SK-N-SH (cell line): Measurements from ENCODE around the gene LRCH3. TPM values are rescaled to one million over a fixed set of nuclear protein-coding genes. Genes with fewer than 3 reads are reported as not detected.

Source experiments
- CTCF ChIA-PET: fragments of 300-600, 350-600 bp; formaldehyde crosslinking; extraction: SDS; loops from one replicate; lab custom pipeline; 2021; lab: Yijun Ruan, JAX
- POLR2A ChIA-PET: fragments of 350-600 bp; sonication (Branson Sonifier 250); formaldehyde crosslinking; extraction: SDS; loops from one replicate; lab custom pipeline; 2020; ENCODE audit warnings: antibody characterized with exemption, inconsistent platforms; lab: Yijun Ruan, JAX
- DNase-seq: peaks from one replicate; pipeline ENCODE4 v3.0.0; 2012
- H2AFZ ChIP-seq: fragments of 200-600 bp; sonication (generic); 2 replicates; pipeline ENCODE4 v1.8.1; 2016; ENCODE audit warnings: antibody characterized with exemption, mild to moderate bottlenecking, low read depth
- H3F3A ChIP-seq: fragments of 200-600 bp; sonication (generic); replicated peaks from 2 replicates; pipeline ENCODE3; 2016; ENCODE audit warnings: antibody characterized with exemption, mild to moderate bottlenecking; ENCODE audit not compliant: insufficient read depth
- H3K27ac ChIP-seq, 2 experiments: fragments of 200-500 bp in 1 of 2; fragments of 200-600 bp in 1 of 2; sonication (Bioruptor generic) in 1 of 2; sonication (generic), shearing (Covaris generic) in 1 of 2; 2 replicates each; pipeline versions ENCODE4 v1.5.1 to v1.6.1; 2014 to 2016; ENCODE audit warnings: low read depth in 2 of 2, inconsistent platforms in 1 of 2, low read length in 1 of 2, mild to moderate bottlenecking in 1 of 2, mixed read lengths in 1 of 2
- H3K27me3 ChIP-seq: fragments of 200-600 bp; sonication (generic), shearing (Covaris generic); 2 replicates; pipeline ENCODE4 v1.6.1; 2016; ENCODE audit warnings: mixed run types; ENCODE audit not compliant: insufficient read depth
- H3K36me3 ChIP-seq, 2 experiments: fragments of 200-500 bp in 1 of 2; fragments of 200-600 bp in 1 of 2; sonication (Bioruptor generic) in 1 of 2; sonication (generic) in 1 of 2; replicated peaks in 1 of 2; 2 replicates each; pipeline versions ENCODE3 to v1.5.1; 2014 to 2016; ENCODE audit warnings: low read length in 1 of 2, mild to moderate bottlenecking in 1 of 2; ENCODE audit not compliant: insufficient read depth in 2 of 2, control insufficient read depth in 1 of 2
- H3K4me1 ChIP-seq, 2 experiments: fragments of 200-500 bp in 1 of 2; fragments of 200-600 bp in 1 of 2; sonication (Bioruptor generic) in 1 of 2; sonication (generic), shearing (Covaris generic) in 1 of 2; 2 replicates each; pipeline versions ENCODE4 v1.5.1 to v1.6.1; 2014 to 2016; ENCODE audit warnings: low read depth in 1 of 2, low read length in 1 of 2, mixed run types in 1 of 2; ENCODE audit not compliant: insufficient read depth in 2 of 2, control insufficient read depth in 1 of 2
- H3K4me2 ChIP-seq: fragments of 200-600 bp; sonication (generic), shearing (Covaris generic); 2 replicates; pipeline ENCODE4 v1.6.1; 2017; ENCODE audit warnings: mixed run types
- H3K4me3 ChIP-seq, 2 experiments: fragments of 200-500 bp in 1 of 2; fragments of 200-600 bp in 1 of 2; sonication (Bioruptor generic) in 1 of 2; sonication (generic), shearing (Covaris generic) in 1 of 2; 2 replicates each; pipeline versions ENCODE4 v1.5.1 to v1.8.1; 2014 to 2016; ENCODE audit warnings: low read depth in 2 of 2, inconsistent platforms in 1 of 2, low read length in 1 of 2, mild to moderate bottlenecking in 1 of 2, mixed read lengths in 1 of 2, moderate library complexity in 1 of 2
- H3K79me2 ChIP-seq: fragments of 200-600 bp; sonication (generic); 2 replicates; pipeline ENCODE4 v1.8.1; 2017; ENCODE audit warnings: mild to moderate bottlenecking; ENCODE audit not compliant: insufficient read depth
- H3K9ac ChIP-seq: fragments of 200-600 bp; sonication (generic); 2 replicates; pipeline ENCODE4 v1.6.1; 2017; ENCODE audit warnings: mixed run types
- H3K9me2 ChIP-seq: fragments of 200-600 bp; sonication (generic); 2 replicates; pipeline ENCODE4 v1.6.1; 2017; ENCODE audit warnings: mixed run types
- H3K9me3 ChIP-seq: fragments of 200-600 bp; sonication (generic); 2 replicates; pipeline ENCODE4 v1.6.1; 2017; ENCODE audit warnings: mixed run types, mild to moderate bottlenecking, moderate library complexity
- H4K20me1 ChIP-seq: fragments of 200-600 bp; sonication (generic); 2 replicates; pipeline ENCODE4 v1.6.1; 2017; ENCODE audit warnings: mild to moderate bottlenecking, mixed run types; ENCODE audit not compliant: insufficient read depth
- CHD2 ChIP-seq: fragments of 150-350 bp; IDR thresholded peaks from 2 replicates; pipeline ENCODE4 v1.6.1; 2018; ENCODE audit warnings: low read length; ENCODE audit not compliant: partially characterized antibody
- ELF1 ChIP-seq: IDR thresholded peaks from 2 replicates; pipeline ENCODE4 v1.4.0; 2012
- EZH2phosphoT487 ChIP-seq: fragments of 200-600 bp; sonication (generic); IDR thresholded peaks from 2 replicates; pipeline ENCODE4 v1.6.1; 2017; ENCODE audit warnings: low read depth, mixed run types, mild to moderate bottlenecking, antibody characterized with exemption, moderate library complexity, borderline replicate concordance
- FOSL2 ChIP-seq: IDR thresholded peaks from 2 replicates; pipeline ENCODE4 v1.4.0; 2012; ENCODE audit warnings: low read depth, mild to moderate bottlenecking, moderate library complexity, borderline replicate concordance
- GATA2 ChIP-seq: sonication (generic); formaldehyde crosslinking; IDR thresholded peaks from 2 replicates; pipeline ENCODE4 v1.5.0; 2020; ENCODE audit warnings: mild to moderate bottlenecking, missing genetic modification reagents
- IRF3 ChIP-seq: fragments of 150-350 bp; IDR thresholded peaks from 2 replicates; pipeline ENCODE4 v1.6.1; 2016; ENCODE audit warnings: mild to moderate bottlenecking, low read depth, low read length
- JUND ChIP-seq: IDR thresholded peaks from 2 replicates; pipeline ENCODE4 v1.4.0; 2012
- RCOR1 ChIP-seq: fragments of 150-350 bp; IDR thresholded peaks from 2 replicates; pipeline ENCODE4 v1.6.1; 2017; ENCODE audit warnings: antibody characterized with exemption, low read length
- SIN3A ChIP-seq: IDR thresholded peaks from 2 replicates; pipeline ENCODE4 v1.6.1; 2012; ENCODE audit warnings: low read depth, mild to moderate bottlenecking, low read length, moderate library complexity, borderline replicate concordance
- TAF1 ChIP-seq: IDR thresholded peaks from 2 replicates; pipeline ENCODE4 v1.6.1; 2012; ENCODE audit warnings: low read depth, mild to moderate bottlenecking, low read length, moderate library complexity, borderline replicate concordance
- WGBS: methylation state at CpG from one replicate; pipeline ENCODE4 v1.1.6; 2017; ENCODE audit warnings: low lambda C conversion rate; 5-methylcytosine and 5-hydroxymethylcytosine counted together
- polyA plus RNA-seq, 3 experiments: library from polyadenylated mRNA; depleted of rRNA; stranded (reverse); fragments of >200 nt; gene quantifications; 2 replicates each; pipeline ENCODE4 v1.2.3, GENCODE V29; 2012
- TF ChIP-seq, protein P1 (sequence below): fragments of 150-350 bp; IDR thresholded peaks from 2 replicates; pipeline ENCODE4 v1.6.1; 2017; ENCODE audit warnings: antibody characterized with exemption, low read length, low read depth, borderline replicate concordance
- TF ChIP-seq, protein P2 (sequence below): IDR thresholded peaks from 2 replicates; pipeline ENCODE4 v1.4.0; 2012; ENCODE audit warnings: low read depth
- TF ChIP-seq, protein P3 (sequence below): fragments of 200-600 bp; sonication (generic); IDR thresholded peaks from 2 replicates; pipeline ENCODE4 v1.6.1; 2017; ENCODE audit warnings: antibody characterized with exemption, mild to moderate bottlenecking, moderate library complexity

LRCH3 gene
- polyA plus RNA-seq, 1 of the 3 experiments (the other 2 are of a cell fraction), result 22.6 TPM

- H3K4me3 ChIP-seq, result no peak overlapping the region
- peaks cover 8% of the 10 kb centered on the region for H3F3A ChIP-seq
- H3K4me2 ChIP-seq, result no peak overlapping the region
- no peak for TF ChIP-seq SIN3A
- no peak for TF ChIP-seq GATA2 (CRISPR knock-in tag)
- no peak for TF ChIP-seq FOSL2
- TF ChIP-seq, protein P1, sequence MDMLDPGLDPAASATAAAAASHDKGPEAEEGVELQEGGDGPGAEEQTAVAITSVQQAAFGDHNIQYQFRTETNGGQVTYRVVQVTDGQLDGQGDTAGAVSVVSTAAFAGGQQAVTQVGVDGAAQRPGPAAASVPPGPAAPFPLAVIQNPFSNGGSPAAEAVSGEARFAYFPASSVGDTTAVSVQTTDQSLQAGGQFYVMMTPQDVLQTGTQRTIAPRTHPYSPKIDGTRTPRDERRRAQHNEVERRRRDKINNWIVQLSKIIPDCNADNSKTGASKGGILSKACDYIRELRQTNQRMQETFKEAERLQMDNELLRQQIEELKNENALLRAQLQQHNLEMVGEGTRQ, result no peak
- no peak for TF ChIP-seq CHD2
- TF ChIP-seq, protein P2, sequence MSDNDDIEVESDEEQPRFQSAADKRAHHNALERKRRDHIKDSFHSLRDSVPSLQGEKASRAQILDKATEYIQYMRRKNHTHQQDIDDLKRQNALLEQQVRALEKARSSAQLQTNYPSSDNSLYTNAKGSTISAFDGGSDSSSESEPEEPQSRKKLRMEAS, result no peak
- no peak for TF ChIP-seq TAF1
- no peak for TF ChIP-seq EZH2phosphoT487
- TF ChIP-seq JUND, result no peak
- no peak for TF ChIP-seq RCOR1
- TF ChIP-seq IRF3, result no peak
- TF ChIP-seq, protein P3, sequence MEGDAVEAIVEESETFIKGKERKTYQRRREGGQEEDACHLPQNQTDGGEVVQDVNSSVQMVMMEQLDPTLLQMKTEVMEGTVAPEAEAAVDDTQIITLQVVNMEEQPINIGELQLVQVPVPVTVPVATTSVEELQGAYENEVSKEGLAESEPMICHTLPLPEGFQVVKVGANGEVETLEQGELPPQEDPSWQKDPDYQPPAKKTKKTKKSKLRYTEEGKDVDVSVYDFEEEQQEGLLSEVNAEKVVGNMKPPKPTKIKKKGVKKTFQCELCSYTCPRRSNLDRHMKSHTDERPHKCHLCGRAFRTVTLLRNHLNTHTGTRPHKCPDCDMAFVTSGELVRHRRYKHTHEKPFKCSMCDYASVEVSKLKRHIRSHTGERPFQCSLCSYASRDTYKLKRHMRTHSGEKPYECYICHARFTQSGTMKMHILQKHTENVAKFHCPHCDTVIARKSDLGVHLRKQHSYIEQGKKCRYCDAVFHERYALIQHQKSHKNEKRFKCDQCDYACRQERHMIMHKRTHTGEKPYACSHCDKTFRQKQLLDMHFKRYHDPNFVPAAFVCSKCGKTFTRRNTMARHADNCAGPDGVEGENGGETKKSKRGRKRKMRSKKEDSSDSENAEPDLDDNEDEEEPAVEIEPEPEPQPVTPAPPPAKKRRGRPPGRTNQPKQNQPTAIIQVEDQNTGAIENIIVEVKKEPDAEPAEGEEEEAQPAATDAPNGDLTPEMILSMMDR, result no peak
- TF ChIP-seq ELF1, result no peak
- WGBS, result 95% methylated on average over 3 of the region's 3 CpGs
- no peak overlapping the region for H2AFZ ChIP-seq
- H3K79me2 ChIP-seq, result peaks cover 7% of the 10 kb centered on the region; the same call in 1 of the 2 replicates
- H3K27me3 ChIP-seq, result no peaks in the 10 kb centered on the region
- H4K20me1 ChIP-seq, result no peaks in the 10 kb centered on the region
- peaks cover 60 to 75% of the 10 kb centered on the region in 2 experiments for H3K36me3 ChIP-seq
- no peak overlapping the region for H3K27ac ChIP-seq
- H3K9me3 ChIP-seq, result no peaks in the 10 kb centered on the region
- DNase-seq, result no peak
- ChIA-PET POLR2A (no interaction called here), CTCF (interaction anchor here (1.0 kb wide), 1 partner anchor 13 kb away, joined by 3 read pairs; no protein-coding TSS in a partner anchor)
- H3K9me2 ChIP-seq, result no peaks in the 10 kb centered on the region
- no peak overlapping the region for H3K9ac ChIP-seq
- no peaks in the 10 kb centered on the region for H3K4me1 ChIP-seq
Measured at GRCh38 chr3:197829397-197830045, 38.5 kb downstream of the LRCH3 start.
